HG03066 (cell line): ENCODE results near the gene TMOD1.
"Not testable (repeated sequence)": the region's sequence is repeated elsewhere in the genome, so short reads cannot be mapped to it uniquely, and the experiment has no call there.

Experiments
- ATAC-seq: cut with Tn5 transposase; IDR thresholded peaks from one replicate; pipeline ENCODE4 v1.9.1; 2021; ENCODE audit warnings: low read depth; ENCODE audit not compliant: unreplicated experiment

The TMOD1 gene

DNA sequence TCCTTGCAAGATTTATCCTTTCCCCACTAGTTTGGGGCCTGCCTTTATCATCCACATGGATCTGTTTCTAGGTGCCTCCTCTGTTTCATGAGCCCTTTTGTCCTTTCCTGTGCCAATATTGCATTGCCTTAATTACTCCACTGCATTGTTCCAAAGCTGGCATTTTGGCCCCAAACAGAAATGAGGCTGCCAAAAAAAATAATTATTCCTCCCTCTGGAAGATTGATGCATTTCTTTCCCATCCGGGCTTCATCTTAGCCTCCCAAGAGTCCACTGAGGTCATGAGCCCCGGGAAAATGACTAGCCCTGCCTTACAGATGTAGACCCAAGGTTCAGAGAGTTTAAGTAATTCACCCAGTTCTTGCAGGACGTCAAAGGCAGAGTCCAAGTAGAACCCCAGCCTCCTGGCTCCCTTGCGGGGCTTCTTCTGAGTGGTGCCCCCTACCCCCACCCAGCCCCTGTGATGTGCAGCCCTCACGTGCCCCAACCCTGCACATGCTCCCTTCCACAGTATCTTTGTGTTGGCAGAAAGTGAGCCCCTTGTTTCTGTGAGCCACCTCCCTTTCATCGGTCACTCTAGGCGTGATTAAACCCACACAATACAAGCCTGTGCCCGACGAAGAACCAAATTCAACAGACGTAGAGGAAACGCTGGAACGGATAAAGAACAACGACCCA lies 62.1 kb downstream of the TMOD1 start:
- ATAC-seq: no peak

DNA sequence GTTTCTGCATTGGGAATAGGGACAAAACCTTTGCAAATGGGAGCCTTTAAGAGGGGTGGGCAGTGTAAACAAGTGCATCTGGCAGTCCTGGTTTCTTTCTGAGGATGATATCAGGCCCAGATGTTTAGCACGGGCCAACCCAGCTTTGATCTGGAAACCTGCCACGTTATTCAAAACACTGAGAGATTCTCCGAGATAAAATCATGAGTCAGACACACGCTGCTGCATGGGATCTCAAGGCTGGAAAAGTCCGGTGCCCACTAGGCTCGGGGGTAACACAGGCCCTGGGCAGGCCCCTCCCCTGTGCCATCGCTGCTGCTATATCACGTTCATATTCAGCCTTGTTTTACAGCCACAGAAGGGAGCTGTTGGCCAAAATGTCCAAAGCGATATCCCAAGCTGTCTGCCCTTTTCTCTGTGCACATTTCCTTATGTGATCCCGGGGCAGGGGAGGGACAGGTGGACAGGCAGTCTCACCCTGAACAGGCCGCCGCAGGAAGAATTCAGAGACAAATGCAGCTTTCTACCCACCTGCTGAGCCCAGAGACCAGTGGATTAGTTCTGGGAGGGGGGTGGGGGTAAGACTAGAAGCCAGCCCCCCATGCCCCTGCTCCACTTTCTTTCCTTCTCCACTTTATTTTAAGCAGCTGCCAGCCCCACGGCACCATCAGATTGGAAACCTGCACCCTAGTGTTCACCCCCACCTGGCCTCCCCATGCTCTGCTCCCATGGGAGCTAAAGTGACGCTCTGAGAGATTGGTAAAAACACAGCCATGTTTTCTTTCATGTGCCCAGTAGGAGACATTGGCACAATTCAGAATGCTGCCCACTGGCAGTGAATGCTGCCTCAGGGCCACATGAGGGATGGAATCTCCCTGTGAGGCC lies 63.1 kb downstream of the TMOD1 start:
- ATAC-seq: no peak

DNA sequence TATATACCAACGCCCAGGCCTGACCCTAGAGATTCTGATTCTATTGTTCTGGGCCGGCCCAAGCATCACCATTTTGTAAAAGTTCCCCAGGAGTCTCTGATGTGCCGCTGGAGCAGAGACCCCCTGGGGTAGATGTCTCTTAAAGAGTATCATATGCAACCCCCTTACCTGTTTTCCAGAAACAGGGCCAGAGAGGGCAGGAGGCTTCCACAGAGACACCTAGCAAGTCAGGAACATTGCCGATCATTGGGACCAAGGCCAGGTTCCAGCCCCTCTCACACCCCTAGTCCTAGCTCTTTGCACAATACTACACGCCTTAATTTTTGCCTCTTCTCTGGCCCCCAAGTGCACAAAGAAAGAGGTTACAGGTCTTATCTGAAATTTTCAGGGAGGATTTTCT lies 63.8 kb downstream of the TMOD1 start:
- ATAC-seq: no peak

DNA sequence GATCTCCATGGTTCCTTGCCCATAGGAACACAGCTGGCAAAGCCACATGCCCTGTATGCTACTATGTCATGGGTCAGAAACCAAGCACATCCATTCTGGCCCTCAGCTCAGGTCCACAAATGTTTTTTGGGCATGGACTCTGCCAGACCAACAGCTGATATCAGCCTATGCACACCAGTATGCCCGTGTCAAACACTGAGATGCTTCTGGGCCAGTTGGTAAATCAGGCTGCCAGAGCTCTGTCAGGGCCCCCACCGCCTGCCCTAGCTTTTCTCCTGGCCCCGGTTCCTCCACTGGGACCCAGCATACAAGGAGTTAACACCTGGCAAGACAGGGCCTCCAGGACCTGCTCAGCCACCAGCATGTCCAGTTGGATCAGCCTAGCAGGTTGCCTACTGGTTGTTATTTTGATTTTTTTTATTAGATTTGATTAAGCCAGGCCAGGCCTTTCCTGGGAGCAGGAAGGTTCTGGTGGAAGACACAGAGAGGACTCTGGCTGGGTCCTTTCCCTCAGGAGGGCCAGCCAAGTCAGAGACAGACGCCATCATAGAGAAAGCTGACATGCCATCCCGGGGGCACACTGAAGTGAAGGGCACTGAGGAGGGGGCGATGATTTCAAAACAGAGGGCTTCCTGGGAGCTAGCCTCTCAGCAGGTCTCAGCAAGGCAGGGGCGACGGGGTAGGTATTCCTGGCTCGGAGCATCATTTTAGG lies 65.9 kb downstream of the TMOD1 start:
- no peak for ATAC-seq

DNA sequence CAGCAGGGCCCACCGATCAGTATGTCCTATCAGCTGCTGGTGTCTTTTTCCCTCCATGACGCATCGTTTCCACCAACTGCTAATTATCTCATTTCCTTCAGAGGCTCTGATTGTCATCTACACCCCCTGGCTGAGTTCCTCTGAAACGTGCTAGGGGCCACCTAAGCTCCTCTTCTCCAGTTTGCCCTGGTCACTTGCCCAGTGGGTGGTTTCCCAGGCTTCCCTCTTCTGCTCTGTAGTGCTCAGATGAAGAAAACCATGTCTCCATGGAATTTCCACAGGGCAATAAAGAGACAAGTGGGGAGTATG lies 66.4 kb downstream of the TMOD1 start:
- no peak for ATAC-seq

DNA sequence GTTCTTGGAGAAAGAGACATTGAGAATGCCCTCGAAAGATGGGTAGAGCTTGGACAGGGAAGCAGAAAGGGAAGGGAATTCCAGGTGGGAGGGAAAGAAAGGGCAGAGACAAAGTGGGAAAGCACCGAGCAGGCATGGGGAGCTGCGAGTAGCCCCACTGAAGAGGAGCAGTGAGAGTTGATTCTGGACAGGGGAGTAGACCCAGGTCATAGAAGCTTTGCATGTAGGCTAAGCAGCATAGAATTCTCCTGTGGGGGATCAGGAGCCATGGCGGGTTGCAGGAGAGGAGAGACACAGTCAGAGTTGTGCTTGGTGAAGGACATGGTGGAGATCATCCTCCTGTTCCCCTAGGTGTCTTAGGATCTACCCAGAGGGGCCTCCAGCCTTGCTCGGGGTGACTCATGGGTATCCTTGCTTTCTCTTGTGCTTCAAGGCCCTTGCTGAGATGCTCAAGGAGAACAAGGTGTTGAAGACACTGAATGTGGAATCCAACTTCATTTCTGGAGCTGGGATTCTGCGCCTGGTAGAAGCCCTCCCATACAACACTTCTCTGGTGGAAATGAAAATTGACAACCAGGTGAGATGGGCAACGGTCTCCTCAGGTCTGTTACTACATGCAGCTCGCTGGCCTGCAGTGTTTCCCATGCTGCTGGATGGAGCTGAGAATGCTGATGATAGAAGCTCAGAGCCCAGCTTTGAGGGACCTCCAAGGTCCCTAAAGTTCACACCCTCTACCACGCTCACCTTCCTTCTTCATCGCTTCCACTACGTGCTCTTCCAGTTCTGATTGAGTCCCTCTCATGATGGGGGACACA lies 67.2 kb downstream of the TMOD1 start:
- ATAC-seq: no peak

DNA sequence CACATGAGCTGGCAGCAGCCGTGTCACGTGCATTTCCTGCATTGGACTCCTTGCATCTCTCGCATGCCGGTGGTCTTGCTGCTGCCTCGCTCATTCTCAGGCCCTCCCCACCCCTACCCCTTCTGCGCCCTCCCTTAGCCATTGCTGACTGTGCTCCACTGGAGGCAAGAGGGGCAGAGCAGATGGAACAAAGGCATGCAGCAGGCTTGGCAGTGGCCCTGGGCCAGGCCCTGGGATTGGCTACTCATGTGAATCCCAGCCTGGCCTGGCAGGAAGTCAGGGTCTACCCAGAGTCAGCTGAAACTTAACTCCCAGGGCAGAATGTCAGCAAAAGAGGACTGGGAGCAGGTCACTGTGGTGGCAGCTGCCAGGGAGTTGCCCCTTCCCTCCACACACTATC lies 69.4 kb downstream of the TMOD1 start:
- ATAC-seq: no peak

DNA sequence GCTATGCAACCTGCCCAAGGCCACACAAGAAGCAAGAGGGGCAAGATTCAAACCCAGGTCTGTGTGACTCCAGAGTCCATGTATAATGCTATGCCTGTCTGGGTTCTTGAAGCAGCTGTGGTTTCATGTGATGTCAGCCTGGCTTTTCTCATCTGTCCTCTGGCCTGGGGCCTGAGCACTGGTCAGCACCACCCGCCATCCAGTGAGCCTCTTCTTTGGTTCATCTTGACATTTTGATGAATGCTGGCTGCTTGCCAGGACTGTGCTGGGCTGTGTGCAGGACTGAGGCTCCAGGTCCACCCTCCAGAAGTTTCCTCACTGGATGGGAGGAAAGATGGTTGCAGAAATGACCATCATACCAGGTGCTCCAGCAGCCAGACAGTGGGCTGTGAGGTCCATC lies 70.2 kb downstream of the TMOD1 start:
- ATAC-seq: no peak

DNA sequence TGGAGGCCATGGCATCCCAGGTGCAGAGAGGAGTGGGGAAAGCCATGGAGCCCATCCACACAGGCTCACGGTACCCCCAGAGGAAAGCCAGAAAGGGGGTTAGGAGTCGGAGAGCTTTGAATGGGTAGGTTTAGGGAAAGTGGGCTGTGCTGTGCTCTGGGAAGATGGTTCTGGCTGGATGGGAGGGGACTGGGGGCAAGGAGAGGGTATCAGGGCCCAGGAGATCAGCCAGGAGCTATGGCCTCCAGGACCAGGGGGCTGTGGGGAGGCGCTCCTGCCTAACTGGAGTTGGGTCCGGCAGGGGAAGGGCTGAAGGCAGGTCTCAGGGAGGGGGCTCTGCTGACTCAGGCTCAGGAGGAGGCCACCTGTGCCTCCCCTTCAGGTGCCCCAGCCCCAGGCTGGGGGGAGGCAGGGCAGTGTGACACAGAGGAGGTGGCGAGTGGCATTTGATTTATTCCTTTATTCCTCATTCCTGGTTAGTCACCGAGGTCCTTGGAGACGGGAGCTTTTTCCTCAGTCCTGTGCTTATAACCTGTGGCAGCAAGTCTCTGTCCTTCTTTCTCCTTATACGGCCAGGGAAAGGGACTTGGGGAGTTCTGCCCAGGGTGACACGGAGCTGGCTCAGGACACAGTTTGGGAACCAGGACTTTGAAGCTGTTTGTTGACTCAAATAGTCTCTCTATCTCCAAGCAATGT lies 70.9 kb downstream of the TMOD1 start:
- no peak for ATAC-seq

DNA sequence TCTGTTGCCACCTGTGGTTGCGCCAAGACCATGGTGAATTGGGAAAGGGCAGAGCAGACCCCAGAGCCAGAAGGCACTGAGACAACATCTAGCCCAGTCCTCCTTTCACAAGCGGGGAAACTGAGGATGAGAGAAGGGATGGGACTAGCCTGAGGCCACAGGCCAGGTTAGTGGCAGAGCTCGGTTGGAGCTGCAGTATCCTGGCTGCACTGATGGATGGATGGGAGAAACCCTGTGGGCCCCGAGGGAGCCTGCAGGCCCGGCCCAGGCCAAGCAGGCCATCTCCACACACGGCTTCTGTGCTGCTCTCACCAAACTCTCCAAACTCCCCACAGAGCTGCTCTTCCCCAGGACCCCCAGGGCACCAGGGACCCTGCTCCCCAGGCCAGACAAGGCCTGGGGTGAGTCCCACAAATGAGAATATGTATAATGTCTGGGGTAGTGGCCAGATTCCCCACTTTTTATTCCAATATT lies 71.5 kb downstream of the TMOD1 start:
- no peak for ATAC-seq

DNA sequence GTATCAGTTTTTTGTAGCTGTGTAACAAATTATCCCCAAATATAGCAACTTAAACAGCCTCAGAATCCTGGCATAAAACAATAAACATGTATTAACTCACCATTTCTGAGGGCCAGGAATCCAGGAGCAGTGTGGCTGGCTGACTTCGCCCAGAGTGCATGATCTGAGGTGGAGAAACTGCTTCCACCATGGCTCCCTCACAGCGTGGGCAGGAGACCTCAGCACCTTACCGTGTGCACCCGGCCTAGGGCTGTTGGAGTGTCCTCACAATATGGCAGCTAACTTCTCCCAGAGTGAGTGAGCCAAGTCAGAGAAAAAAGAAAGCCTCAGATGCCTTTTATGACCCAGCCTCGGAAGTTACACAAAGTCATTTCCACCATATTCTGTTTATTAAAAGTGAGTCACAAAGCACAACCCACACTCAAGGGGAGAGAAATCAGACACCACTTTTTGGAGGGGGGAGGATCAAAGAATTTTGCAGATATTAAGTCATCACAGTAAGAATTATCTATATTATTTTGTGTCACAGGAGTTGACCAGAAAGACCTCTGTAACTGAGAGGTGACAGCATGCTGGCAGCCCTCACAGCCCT lies 72.1 kb downstream of the TMOD1 start:
- ATAC-seq: no peak

DNA sequence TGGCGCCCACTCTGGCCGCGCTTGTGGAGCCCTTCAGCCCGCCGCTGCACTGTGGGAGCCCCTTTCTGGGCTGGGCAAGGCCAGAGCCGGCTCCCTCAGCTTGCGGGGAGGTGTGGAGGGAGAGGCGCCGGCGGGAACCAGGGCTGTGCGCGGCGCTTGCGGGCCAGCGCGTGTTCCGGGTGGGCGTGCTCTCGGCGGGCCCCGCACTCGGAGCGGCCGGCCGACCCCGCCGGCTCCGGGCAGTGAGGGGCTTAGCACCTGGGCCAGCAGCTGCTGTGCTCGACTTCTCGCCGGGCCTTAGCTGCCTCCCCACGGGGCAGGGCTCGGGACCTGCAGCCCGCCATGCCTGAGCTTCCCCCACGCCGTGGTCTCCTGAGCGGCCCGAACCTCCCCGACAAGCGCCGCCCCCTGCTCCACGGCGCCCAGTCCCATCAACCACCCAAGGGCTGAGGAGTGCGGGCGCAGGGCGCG lies 72.7 kb downstream of the TMOD1 start:
- not testable (repeated sequence) for ATAC-seq

DNA sequence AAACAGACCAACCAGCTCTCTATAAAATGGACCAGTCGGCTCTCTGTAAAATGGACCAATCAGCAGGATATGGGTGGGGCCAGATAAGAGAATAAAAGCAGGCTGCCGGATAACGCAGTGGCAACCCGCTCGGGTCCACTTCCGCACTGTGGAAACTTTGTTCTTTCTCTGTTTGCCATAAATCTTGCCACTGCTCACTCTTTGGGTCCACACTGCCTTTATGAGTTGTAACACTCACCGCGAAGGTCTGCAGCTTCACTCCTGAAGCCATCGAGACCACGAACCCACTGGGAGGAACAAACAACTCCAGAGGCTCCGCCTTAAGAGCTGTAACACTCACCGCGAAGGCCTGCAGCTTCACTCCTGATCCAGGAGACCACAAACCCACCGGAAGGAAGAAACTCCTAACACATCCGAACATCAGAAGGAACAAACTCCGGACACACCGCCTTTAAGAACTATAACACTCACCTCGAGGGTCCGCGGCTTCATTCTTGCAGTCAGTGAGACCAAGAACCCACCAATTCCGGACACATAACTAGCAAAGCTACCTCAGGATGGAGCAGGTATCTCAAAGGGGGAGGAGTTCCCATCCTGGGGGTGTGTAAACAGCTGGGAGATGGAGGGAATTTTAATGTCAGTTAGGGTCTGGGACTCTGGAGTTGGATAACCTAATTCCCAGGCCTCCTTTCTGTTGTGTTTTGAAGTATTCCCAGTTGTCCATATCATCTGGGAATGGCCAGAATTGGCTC lies 73.6 kb downstream of the TMOD1 start:
- ATAC-seq: not testable (repeated sequence)

DNA sequence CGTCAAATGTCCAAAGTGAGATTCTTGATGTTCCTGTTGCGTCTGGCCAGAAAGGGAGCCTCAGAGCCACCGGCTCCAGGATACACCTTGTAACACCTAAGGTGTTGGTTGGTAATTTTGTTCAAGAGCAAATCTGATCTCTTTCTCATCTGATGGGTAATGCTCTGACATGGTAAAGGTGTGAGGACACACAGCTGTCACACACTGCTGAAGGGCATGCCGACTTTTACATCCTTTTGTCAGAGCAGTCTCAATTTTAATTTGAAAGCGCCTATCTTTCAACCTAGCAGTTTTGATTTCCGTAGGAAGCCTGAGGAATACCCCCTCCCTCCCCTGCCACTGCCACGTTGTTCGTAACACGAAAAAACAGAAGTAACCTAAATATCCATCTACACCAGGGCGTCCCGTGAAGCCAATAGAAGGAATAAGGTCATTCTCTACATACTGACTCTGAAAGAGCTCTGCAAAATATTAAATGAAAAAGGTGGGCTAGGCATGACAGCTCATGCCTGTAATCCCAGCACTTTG lies 74.3 kb downstream of the TMOD1 start:
- no peak for ATAC-seq

DNA sequence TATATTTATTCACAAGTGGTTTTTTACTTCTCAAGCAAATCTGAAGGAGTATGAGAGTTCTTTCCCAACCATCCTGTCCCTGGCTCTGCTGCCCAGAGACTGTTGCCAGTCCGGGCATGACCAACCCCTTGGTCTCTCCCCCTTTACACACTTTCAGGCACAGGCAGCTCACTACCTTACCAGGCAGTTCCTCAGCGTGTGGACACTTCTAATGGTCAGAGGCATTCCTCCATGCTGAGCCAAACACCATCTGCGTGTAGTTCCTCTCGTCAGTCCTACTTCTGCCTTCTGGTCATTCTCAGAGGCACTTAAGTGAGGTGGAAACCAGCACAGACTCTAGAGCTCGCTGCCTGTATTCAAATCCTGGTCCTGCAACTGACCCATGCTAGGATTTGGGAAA lies 75.6 kb downstream of the TMOD1 start:
- no peak for ATAC-seq

DNA sequence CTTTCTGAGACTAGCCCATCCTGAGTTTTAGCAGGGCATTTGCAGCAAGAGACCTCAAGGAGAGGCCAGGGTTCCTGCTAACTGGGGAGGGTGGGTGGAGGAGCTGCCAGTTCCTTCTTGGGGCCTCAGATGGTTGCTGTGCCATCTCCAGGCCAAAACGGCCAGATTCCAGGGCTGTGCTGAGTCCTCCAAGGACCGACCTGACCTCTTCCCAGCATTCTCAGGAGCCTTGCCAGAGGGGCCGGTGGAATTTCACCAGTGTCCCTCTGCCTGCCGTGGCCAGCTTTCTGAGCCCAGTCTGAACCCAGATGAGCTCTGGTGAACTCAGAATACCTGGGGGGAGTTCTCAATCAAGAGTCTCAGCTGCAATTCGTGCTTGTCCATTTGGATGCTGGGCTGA lies 77.4 kb downstream of the TMOD1 start:
- ATAC-seq: no peak

DNA sequence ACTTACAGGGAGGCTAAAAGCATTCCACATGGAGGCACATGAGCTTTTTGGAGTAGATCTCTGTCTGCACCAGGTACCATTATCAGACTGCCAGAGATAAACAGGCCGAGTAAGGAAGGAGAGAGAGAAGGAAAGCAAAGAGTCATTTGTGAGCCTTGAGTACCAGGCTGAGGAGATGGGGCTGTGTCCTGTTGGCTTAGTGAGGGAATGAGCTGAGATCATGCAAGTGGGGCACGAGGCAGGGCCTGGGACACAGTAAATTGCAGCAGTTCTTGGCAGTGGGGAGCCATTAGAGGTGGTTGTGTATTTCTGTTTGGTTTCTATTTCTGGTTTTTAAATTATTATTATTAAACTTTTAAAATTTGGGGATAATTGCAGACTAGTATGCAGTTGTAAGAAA lies 78.4 kb downstream of the TMOD1 start:
- ATAC-seq: no peak

DNA sequence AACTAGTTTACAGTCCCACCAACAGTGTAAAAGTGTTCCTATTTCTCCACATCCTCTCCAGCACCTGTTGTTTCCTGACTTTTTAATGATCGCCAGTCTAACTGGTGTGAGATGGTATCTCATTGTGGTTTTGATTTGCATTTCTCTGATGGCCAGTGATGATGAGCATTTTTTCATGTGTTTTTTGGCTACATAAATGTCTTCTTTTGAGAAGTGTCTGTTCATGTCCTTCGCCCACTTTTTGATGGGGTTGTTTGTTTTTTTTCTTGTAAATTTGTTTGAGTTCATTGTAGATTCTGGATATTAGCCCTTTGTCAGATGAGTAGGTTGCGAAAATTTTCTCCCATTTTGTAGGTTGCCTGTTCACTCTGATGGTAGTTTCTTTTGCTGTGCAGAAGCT lies 80.1 kb downstream of the TMOD1 start:
- not testable (repeated sequence) for ATAC-seq

DNA sequence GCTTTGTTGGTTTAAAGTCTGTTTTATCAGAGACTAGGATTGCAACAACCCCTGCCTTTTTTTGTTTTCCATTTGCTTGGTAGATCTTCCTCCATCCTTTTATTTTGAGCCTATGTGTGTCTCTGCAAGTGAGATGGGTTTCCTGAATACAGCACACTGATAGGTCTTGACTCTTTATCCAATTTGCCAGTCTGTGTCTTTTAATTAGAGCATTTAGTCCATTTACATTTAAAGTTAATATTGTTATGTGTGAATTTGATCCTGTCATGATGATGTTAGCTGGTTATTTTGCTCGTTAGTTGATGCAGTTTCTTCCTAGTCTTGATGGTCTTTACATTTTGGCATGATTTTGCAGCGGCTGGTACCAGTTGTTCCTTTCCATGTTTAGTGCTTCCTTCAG lies 83.3 kb downstream of the TMOD1 start:
- ATAC-seq: not testable (repeated sequence)
